Esophagus squamous epithelium (tissue), 5 donors: ENCODE results near the gene GAS7. TPM values are rescaled to one million over a fixed set of nuclear protein-coding genes. Genes with fewer than 3 reads are reported as not detected.

Experiments
- DNase-seq: peaks from one replicate; lab custom pipeline; 2025; lab: John Stamatoyannopoulos, UW
- H3K27ac ChIP-seq, 4 donors: fragments of 200-600 bp; sonication (generic); one replicate each; pipeline ENCODE4 v1.5.1; 2016 to 2019; ENCODE audit warnings: mild to moderate bottlenecking in 1 of 4
- H3K27me3 ChIP-seq, 4 donors: fragments of 200-600 bp; sonication (generic); 1 replicate in 3 of 4; 2 replicates in 1 of 4; pipeline versions ENCODE4 v1.5.1 to v1.6.0; 2017 to 2021; ENCODE audit warnings: antibody characterized with exemption in 1 of 4
- H3K36me3 ChIP-seq, 3 donors: fragments of 200-600 bp; sonication (generic); one replicate each; pipeline ENCODE4 v1.5.1; 2016 to 2019
- H3K4me1 ChIP-seq, 3 donors: fragments of 200-600 bp; sonication (generic); one replicate each; pipeline ENCODE4 v1.5.1; 2017 to 2019
- H3K4me3 ChIP-seq, 4 donors: fragments of 200-600 bp; sonication (generic); 1 replicate in 3 of 4; 2 replicates in 1 of 4; pipeline ENCODE4 v1.5.1; 2016 to 2019; ENCODE audit warnings: mild to moderate bottlenecking in 2 of 4, moderate library complexity in 1 of 4
- H3K9me3 ChIP-seq, 3 donors: fragments of 200-600 bp; sonication (generic); one replicate each; pipeline ENCODE4 v1.5.1; 2016 to 2019
- CTCF ChIP-seq, 6 experiments: fragments of 450-650 bp in 4 of 6; fragments of 200-600 bp in 2 of 6; sonication (generic) in 2 of 6; IDR thresholded peaks; one replicate each; pipeline ENCODE4 v1.5.1; 2016 to 2019; ENCODE audit warnings: antibody characterized with exemption in 6 of 6, mild to moderate bottlenecking in 4 of 6, moderate library complexity in 4 of 6
- POLR2A ChIP-seq, 4 donors: fragments of 450-650 bp; IDR thresholded peaks; one replicate each; pipeline ENCODE4 v1.6.1; 2017; ENCODE audit warnings: antibody characterized with exemption in 4 of 4, mild to moderate bottlenecking in 4 of 4, moderate library complexity in 3 of 4
- WGBS, 2 donors: methylation state at CpG; one replicate each; pipeline ENCODE4 v1.1.5; 2018; 5-methylcytosine and 5-hydroxymethylcytosine counted together
- intact Hi-C: fragments of 100-400 bp; cut with DNase I; formaldehyde crosslinking; loops from one replicate; pipeline ENCODE4 v1.15.0; 2022
- total RNA-seq, 4 donors: library from RNA; depleted of rRNA; stranded (reverse); fragments of >200 nt; gene quantifications; one replicate each; pipeline ENCODE4 v1.1.0, GENCODE V29; 2016
- donor health status: DM: yes; HTN: yes; CAD: no.

The GAS7 gene
- total RNA-seq, 4 donors from 2014 or later = 16.8 to 39.1 (median 30.1) TPM

GRCh38 chr17:9951803-9952202 lies 246.6 kb downstream of the GAS7 start:
- Histone ChIP-seq H3K36me3 (no peaks in the 10 kb centered on the region), H3K27me3 (peaks cover 0 to 5% (median 0%) of the 10 kb centered on the region in 4 donors), H3K9me3 (no peaks in the 10 kb centered on the region), H3K27ac (no peak overlapping the region), H3K4me1 (no peaks in the 10 kb centered on the region), H3K4me3 (no peak overlapping the region)
- intact Hi-C loops = no loop called here
- DNase-seq = no peak
- TF ChIP-seq CTCF (IDR thresholded peaks at IDR 0.05) (no peak), POLR2A (IDR thresholded peaks at IDR 0.05) (no peak)
- 67 to 75% methylated on average over 4 to 5 of the region's 5 CpGs for WGBS, 2 donors

DNA sequence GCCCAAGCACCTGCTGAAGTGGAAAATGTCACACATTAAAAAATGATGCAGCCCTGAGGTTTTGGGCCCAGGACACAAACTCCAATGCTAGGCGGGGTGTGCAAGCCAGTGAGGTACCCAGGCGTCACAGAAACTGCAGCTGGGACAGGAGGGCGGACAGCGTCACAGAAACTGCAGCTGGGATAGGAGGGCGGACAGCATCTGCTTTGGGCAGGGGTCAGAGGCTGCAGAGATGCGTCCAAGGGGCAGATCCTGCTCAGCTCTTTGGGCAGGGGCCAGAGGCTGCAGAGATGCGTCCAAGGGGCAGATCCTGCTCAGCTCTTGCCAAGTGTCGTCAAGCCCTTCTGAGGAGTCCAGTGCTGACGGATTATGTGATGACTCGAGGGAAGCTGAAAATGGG lies 249.5 kb downstream of the GAS7 start:
- Histone ChIP-seq H3K27me3 (no peaks in the 10 kb centered on the region), H3K4me3 (no peak overlapping the region), H3K27ac (no peak overlapping the region), H3K9me3 (no peaks in the 10 kb centered on the region), H3K4me1 (no peaks in the 10 kb centered on the region), H3K36me3 (no peaks in the 10 kb centered on the region)
- no peak for DNase-seq
- TF ChIP-seq CTCF (IDR thresholded peaks at IDR 0.05) (no peak), POLR2A (IDR thresholded peaks at IDR 0.05) (no peak)
- WGBS, 2 donors = 67 to 79% methylated on average over 6 to 8 of the region's 10 CpGs
- intact Hi-C loops = no loop called here

DNA sequence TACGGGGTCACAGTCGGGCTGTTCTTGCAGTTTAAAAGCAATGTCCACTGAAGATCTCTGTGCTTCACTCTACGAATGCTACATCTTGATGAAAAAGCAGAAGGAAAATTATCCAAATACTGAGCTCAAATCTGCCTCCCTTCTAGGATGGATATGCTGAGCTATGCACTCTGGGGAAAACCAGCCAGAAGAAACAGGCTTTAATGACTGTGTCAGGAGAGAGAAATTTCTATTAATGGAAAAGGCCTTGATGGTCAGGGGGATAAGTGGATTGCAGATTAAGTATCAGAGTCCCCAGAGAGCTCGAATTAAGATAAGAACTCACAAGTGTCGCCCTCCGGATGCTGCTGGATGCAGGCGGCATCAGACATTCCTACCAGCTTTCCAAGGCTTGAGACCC lies 253.7 kb downstream of the GAS7 start:
- H3K9me3 ChIP-seq = no peaks in the 10 kb centered on the region
- 80 to 82% methylated on average over 7 of the region's 7 CpGs for WGBS, 2 donors

GRCh38 chr17:9943343-9943742 lies 255.1 kb downstream of the GAS7 start:
- no peak overlapping the region for H3K27ac ChIP-seq
- DNase-seq = no peak
- intact Hi-C loops = no loop called here
- H3K4me1 ChIP-seq = no peaks in the 10 kb centered on the region
- no peaks in the 10 kb centered on the region for H3K27me3 ChIP-seq
- no peak overlapping the region for H3K4me3 ChIP-seq
- no peaks in the 10 kb centered on the region for H3K9me3 ChIP-seq
- peaks cover 0 to 34% (median 0%) of the 10 kb centered on the region in 3 donors for H3K36me3 ChIP-seq
- WGBS, 2 donors = 85 to 91% methylated on average over 7 to 8 of the region's 9 CpGs
- TF ChIP-seq POLR2A (IDR thresholded peaks at IDR 0.05) (no peak), CTCF (IDR thresholded peaks at IDR 0.05) (no peak)

More for the DNA sequence above, 253.7 kb downstream of the GAS7 start:
- Histone ChIP-seq H3K4me3 (no peak overlapping the region), H3K27ac (no peak overlapping the region), H3K36me3 (peaks cover 0 to 21% (median 0%) of the 10 kb centered on the region in 3 donors), H3K4me1 (no peaks in the 10 kb centered on the region), H3K27me3 (no peaks in the 10 kb centered on the region)
- intact Hi-C loops = no loop called here
- DNase-seq = no peak
- TF ChIP-seq CTCF (IDR thresholded peaks at IDR 0.05) (no peak), POLR2A (IDR thresholded peaks at IDR 0.05) (no peak)

DNA sequence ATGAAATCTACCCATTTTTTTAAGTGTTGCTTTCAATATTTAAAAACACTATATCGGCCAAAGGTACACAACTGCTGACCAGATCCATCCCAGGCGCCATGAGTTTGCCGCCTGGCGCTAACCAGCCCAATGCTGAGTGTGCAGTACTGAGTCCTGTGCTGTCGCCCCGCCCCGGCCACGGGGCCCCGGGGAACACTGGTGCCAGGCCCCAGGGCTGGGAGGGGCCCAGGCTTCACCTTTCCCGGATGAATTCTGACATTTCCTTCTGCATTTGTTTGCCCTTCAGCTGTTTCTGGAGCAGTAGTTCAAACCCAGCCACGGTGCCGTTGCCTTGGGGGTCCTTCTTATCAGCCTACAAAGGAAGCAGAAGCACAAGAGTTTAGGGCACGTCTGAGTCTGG lies 255.5 kb downstream of the GAS7 start:
- H3K4me3 ChIP-seq = no peak overlapping the region
- H3K4me1 ChIP-seq = no peaks in the 10 kb centered on the region
- H3K36me3 ChIP-seq = peaks cover 0 to 35% (median 0%) of the 10 kb centered on the region in 3 donors
- WGBS, 2 donors = 52 to 93% methylated on average over 4 to 12 of the region's 13 CpGs
- no peak for TF ChIP-seq POLR2A (IDR thresholded peaks at IDR 0.05)
- TF ChIP-seq CTCF (IDR thresholded peaks at IDR 0.05) = no peak
- peaks cover 0 to 4% (median 3%) of the 10 kb centered on the region in 3 donors for H3K9me3 ChIP-seq
- no peak overlapping the region for H3K27ac ChIP-seq
- no peaks in the 10 kb centered on the region for H3K27me3 ChIP-seq
- DNase-seq = no peak
- intact Hi-C loops = no loop called here
